ENCODE results near the gene CNNM4.

DNA sequence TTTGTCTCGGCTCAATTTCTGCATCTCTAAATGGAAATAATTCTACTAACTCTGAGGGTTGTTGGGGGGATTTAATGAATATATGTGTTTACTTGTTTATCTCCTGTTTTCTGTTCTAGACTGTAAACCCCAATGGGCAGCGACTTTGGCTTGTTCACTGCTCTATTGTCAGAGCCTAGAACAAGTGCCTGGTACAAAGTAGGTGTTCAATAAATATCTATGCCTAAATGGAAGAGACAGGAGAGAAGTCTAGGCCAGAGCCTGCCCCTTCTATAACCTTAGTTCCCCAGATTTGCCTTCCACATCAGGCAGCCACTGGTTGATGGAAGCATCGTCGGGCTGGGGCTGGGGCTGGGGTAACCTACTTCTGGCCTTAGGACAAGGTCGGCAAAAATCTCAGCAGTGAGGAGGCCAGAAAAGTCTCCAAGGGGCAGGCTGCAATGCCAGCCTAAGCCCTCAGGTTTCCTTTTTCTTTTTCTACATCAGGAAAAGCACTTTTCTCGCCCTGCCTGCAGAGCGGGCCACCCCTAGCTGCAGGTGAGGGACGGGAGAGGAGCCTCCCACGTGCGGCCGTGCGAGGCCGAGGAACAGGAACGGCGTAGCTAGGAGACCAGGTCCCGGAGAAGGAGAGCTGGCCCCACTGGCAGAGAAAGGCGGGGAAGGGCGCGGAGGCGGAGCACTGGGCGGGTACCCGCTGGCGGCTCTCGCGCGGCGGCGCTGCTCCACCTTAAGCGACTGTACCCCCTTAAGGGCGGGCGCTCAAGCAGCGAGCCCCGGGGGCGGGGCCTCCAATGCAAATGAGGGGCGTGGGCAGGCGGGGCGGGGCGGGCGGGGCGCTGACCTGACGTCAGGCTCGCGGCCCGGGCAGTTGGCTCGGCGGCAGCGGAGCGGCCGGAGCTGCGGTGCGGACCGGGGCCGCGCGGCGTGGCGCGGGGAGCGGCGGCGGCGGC is at the start of gene CNNM4:
- TF ChIP-seq POLR2A (IDR thresholded peaks at IDR 0.05) (no peak), CTCF (IDR thresholded peaks at IDR 0.05 in 8 of 11, conservative IDR thresholded peaks at IDR 0.05 in 3 of 11) (peak in 4 of 11 experiments; percentile 23 to 50 (median 29)), POLR2AphosphoS5 (IDR thresholded peaks at IDR 0.05) (peak; percentile 79 to 87 (median 87))
